ENCODE results near the gene CCDC6.

DNA sequence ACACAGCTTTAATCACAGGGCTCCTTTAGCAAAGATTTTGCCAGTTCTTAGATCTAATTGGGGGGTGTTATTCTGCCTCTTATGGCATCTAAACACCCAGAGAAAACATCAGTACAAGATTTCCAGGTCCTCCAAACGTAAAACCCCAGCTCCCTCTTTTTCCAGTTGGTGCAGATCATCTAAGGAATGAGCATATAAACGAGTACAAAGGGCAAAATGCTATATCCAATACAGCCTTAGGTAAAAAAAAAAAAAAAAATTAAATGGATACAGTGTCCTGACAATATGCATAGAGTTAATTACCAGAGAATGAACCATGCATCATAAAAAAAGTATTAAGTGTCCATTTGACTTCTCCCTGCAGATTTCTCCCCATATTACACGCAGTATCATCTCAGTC lies 50.3 kb downstream of the CCDC6 start:
- TF ChIP-seq, protein P1, sequence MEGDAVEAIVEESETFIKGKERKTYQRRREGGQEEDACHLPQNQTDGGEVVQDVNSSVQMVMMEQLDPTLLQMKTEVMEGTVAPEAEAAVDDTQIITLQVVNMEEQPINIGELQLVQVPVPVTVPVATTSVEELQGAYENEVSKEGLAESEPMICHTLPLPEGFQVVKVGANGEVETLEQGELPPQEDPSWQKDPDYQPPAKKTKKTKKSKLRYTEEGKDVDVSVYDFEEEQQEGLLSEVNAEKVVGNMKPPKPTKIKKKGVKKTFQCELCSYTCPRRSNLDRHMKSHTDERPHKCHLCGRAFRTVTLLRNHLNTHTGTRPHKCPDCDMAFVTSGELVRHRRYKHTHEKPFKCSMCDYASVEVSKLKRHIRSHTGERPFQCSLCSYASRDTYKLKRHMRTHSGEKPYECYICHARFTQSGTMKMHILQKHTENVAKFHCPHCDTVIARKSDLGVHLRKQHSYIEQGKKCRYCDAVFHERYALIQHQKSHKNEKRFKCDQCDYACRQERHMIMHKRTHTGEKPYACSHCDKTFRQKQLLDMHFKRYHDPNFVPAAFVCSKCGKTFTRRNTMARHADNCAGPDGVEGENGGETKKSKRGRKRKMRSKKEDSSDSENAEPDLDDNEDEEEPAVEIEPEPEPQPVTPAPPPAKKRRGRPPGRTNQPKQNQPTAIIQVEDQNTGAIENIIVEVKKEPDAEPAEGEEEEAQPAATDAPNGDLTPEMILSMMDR (IDR thresholded peaks at IDR 0.05) = no peak
- TF ChIP-seq POLR2A (IDR thresholded peaks at IDR 0.05) = no peak
